ENCODE data around the gene GRB10. TPM values are rescaled to one million over a fixed set of nuclear protein-coding genes. Genes with fewer than 3 reads are reported as not detected.

GRB10 gene
- polyA plus RNA-seq, 1 donor from 2014 or later: 78.4 TPM

- no peaks in the 10 kb centered on the region for H3F3A ChIP-seq (ENCODE audit: insufficient read depth, low read length, poor library complexity, severe bottlenecking)
- no peaks in the 10 kb centered on the region for H3K36me3 ChIP-seq (ENCODE audit: insufficient read depth, low read length)
- no peak overlapping the region for H3K4me3 ChIP-seq (ENCODE audit: low read length)
- H4K20me1 ChIP-seq (ENCODE audit: insufficient read depth): no peaks in the 10 kb centered on the region
- no peaks in the 10 kb centered on the region for H3K27me3 ChIP-seq (ENCODE audit: insufficient read depth, low read depth, low read length)
- H3K79me2 ChIP-seq (replicated peaks; ENCODE audit: insufficient read depth, low read length): peaks cover 78% of the 10 kb centered on the region
- H3K9me2 ChIP-seq (ENCODE audit: insufficient read depth, low read length): no peaks in the 10 kb centered on the region
- H2AFZ ChIP-seq (ENCODE audit: low read depth, low read length): no peak overlapping the region
- H3K9me3 ChIP-seq (ENCODE audit: low read length): no peaks in the 10 kb centered on the region
- no peak overlapping the region for H3K27ac ChIP-seq (ENCODE audit: low read length)
- no peak overlapping the region for H3K4me2 ChIP-seq (ENCODE audit: low read length)
- TF ChIP-seq CTCF (IDR thresholded peaks at IDR 0.05; ENCODE audit: poor library complexity, severe bottlenecking) (no peak), TAF1 (IDR thresholded peaks at IDR 0.05; ENCODE audit: low read depth) (no peak), POLR2AphosphoS5 (IDR thresholded peaks at IDR 0.05) (no peak), SMC3 (conservative IDR thresholded peaks at IDR 0.05; ENCODE audit: poor library complexity) (no peak), EP300 (conservative IDR thresholded peaks at IDR 0.05; ENCODE audit: poor library complexity, severe bottlenecking) (no peak), EZH2 (IDR thresholded peaks at IDR 0.05; ENCODE audit: borderline replicate concordance, insufficient read depth, low read length, poor library complexity, severe bottlenecking) (no peak), RAD21 (conservative IDR thresholded peaks at IDR 0.05) (no peak), MXI1 (conservative IDR thresholded peaks at IDR 0.05; ENCODE audit: poor library complexity, severe bottlenecking) (no peak), REST (IDR thresholded peaks at IDR 0.05; ENCODE audit: borderline replicate concordance) (no peak)
- no peak overlapping the region for H3K9ac ChIP-seq (ENCODE audit: low read length)
These were observed 15.9 kb downstream of the GRB10 start for GRCh38 chr7:50766849-50767207.

DNA sequence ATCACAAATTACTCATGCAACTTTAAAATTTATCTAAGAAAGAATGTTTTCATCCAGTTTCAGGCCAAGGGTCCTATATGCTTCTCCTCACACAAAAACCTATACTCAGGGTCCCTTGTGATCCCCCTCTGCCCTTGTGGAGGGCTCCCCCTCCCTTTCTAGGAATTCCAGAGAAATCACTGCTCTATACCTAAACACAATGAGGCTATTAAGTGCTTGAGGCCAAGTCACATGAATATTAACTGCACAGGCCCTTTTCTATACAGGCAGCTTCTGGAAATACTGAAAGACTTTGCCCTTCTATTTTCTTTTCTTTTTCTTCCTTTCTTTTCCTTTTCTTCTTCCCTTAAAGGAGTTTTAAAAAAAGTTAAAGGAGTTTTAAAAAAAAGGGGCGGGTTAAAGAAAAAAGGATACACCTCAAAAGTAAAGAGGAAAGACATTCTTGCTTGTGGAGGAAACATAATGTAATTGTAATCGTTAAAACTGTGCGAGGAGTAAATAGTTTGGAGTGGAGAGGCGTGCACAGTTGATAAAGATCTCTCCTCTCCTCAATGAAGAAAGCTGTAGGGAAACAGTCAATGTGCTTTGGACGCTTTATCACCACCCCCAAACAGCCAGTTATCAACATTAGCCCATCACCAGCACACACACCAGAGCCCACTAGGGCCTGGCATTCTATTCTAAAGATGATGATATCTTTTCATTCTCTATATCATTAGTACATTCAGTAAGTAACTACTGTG lies 16.4 kb downstream of the GRB10 start:
- no peak overlapping the region for H3K9ac ChIP-seq (ENCODE audit: low read length)
- H2AFZ ChIP-seq (ENCODE audit: low read depth, low read length): no peak overlapping the region
- no peak overlapping the region for H3K4me3 ChIP-seq (ENCODE audit: low read length)
- no peak overlapping the region for H3K4me2 ChIP-seq (ENCODE audit: low read length)
- no peaks in the 10 kb centered on the region for H3K27me3 ChIP-seq (ENCODE audit: insufficient read depth, low read depth, low read length)
- no peaks in the 10 kb centered on the region for H4K20me1 ChIP-seq (ENCODE audit: insufficient read depth)
- TF ChIP-seq MXI1 (conservative IDR thresholded peaks at IDR 0.05; ENCODE audit: poor library complexity, severe bottlenecking) (no peak), CTCF (IDR thresholded peaks at IDR 0.05; ENCODE audit: poor library complexity, severe bottlenecking) (no peak), EZH2 (IDR thresholded peaks at IDR 0.05; ENCODE audit: borderline replicate concordance, insufficient read depth, low read length, poor library complexity, severe bottlenecking) (no peak), RAD21 (conservative IDR thresholded peaks at IDR 0.05) (no peak), REST (IDR thresholded peaks at IDR 0.05; ENCODE audit: borderline replicate concordance) (no peak), EP300 (conservative IDR thresholded peaks at IDR 0.05; ENCODE audit: poor library complexity, severe bottlenecking) (no peak), POLR2AphosphoS5 (IDR thresholded peaks at IDR 0.05) (no peak), TAF1 (IDR thresholded peaks at IDR 0.05; ENCODE audit: low read depth) (no peak), SMC3 (conservative IDR thresholded peaks at IDR 0.05; ENCODE audit: poor library complexity) (no peak)
- H3K9me2 ChIP-seq (ENCODE audit: insufficient read depth, low read length): no peaks in the 10 kb centered on the region
- no peaks in the 10 kb centered on the region for H3K9me3 ChIP-seq (ENCODE audit: low read length)
- H3K27ac ChIP-seq (ENCODE audit: low read length): no peak overlapping the region
- H3F3A ChIP-seq (ENCODE audit: insufficient read depth, low read length, poor library complexity, severe bottlenecking): no peaks in the 10 kb centered on the region
- peaks cover 78% of the 10 kb centered on the region for H3K79me2 ChIP-seq (replicated peaks; ENCODE audit: insufficient read depth, low read length)
- H3K36me3 ChIP-seq (ENCODE audit: insufficient read depth, low read length): no peaks in the 10 kb centered on the region
